Activated CD4-positive, alpha-beta T cell treated with anti-CD3 and anti-CD28 coated beads for 24 hours (primary cell): ENCODE data around the gene ANKRD33B.
"Not testable (repeated sequence)": the region's sequence is repeated elsewhere in the genome, so short reads cannot be mapped to it uniquely, and the experiment has no call there.

Experiments used
- DNase-seq, 2 donors: peaks; one replicate each; pipeline ENCODE4 v3.0.0-alpha.2; 2020; ENCODE audit warnings: low read depth in 2 of 2

Gene ANKRD33B

DNA sequence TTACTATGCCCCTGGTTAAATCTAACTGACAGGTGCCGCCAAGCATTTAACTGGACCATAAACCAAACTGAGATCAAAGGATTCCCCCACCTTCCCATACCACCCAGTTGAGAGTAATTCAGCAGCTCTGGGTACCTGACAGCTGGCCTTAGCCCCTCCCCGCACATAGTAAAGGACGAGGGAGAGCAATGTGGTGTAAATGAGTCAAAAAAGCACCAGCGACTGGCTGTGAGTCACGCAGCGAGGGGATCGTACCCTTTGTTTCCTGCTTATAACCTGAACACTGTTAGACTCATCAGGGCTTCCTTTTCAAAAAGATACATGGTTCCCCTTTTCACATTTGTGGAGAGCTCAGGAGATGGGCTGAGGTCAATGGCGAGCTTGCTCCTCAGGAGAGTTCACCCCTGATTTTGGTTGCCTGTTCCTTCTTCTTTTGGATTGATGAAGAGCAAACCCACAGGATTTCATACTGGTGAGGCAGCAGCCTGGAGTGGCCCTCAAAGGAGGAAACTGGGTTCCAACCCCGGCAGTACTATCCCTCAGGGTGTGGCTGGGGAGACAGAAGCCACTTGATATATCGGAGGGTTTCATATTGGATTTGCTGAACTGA lies 71.5 kb downstream of the ANKRD33B start:
- peak; percentile 65 to 69 for DNase-seq

DNA sequence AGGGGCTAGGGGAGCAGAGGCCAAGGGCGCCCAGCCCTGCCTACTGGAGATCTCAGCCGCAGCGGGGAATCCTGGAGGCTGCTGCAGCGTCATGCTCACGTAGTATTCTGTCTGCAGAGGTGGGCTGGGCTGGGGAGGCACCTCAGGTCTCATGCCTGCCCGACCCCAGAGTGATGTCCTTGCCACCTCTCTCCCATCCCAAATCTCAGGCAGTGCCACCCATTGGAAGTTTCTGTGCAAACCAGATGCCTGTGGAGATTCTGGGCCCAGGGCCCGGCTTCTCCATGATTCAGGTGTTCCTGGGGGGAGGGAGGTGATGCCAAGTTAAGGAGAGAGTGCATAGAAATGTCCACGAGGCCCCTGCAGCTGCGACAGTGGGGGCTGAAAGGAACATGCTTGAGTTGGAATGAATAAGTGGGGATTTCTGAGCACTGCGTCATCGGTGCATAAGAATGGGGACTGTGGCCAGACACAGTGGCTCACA lies 72.0 kb downstream of the ANKRD33B start:
- no peak for DNase-seq

DNA sequence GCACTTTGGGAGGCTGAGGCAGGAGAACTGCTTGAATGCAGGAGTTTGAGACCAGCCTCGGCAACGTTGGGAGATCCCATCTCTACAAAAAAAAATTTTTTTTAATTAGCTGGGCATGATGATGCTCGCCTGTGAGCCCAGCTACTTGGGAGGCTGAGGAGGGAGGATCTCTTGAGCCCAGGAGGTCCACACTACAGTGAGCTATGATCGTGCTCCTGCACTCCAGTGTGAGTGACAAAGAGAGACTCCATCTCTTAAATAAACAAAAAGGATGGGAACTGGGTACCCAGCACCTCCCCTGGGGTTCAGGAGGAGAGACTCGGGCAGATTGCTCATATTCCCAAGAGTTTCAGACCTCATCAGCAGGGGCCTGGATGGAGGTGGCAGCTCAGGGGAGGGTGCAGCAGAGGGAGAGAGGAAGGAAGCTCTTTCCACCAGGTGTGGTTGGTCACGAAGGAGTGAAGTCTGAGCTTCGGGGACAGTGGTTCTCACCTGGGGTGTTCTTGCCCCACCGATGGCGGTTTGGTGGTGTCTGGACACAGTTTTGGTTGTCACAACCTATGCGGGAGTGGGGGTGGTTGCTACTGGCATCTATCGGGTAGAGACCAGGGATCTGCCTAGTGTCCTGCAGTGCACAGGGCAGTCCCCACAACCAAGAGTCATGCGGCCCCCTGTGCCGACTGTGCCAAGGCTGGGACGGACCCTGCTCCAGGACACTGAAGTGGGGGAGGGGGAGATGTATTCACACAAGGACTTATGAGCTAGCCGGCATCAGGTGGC lies 72.7 kb downstream of the ANKRD33B start:
- DNase-seq: no peak

DNA sequence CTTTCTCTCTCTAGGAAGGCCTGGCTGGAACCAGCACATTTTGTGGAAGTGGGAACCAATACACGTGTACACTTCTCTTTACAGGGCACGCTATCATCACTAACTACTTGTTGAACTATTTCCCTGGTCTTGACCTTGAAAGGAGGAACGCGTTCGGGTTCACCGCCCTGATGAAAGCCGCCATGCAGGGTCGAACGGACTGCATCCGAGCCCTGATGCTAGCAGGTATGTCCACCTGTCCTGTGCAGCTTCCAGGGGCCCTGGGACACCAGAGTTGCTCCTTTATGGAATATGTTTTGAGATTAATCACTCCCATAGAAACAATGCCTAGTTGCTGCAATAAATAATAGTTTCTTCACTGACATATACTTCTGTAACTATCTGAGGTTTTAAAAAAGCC lies 74.1 kb downstream of the ANKRD33B start:
- no peak for DNase-seq

DNA sequence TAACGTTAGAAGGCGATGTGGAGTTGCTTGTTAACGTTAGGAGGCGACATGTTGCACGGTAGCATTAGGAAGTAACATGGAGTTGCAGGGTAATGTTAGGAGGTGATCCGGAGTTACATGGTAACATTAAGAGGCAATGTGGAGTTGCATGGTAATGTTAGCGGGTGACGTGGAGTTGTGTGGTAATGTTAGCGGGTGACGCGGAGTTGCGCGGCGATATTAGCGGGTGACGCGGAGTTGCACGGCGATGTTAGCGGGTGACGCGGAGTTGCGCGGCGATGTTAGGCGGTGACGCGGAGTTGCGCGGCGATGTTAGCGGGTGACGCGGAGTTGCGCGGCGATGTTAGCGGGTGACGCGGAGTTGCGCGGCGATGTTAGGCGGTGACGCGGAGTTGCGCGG lies 74.9 kb downstream of the ANKRD33B start:
- not testable (repeated sequence) for DNase-seq

DNA sequence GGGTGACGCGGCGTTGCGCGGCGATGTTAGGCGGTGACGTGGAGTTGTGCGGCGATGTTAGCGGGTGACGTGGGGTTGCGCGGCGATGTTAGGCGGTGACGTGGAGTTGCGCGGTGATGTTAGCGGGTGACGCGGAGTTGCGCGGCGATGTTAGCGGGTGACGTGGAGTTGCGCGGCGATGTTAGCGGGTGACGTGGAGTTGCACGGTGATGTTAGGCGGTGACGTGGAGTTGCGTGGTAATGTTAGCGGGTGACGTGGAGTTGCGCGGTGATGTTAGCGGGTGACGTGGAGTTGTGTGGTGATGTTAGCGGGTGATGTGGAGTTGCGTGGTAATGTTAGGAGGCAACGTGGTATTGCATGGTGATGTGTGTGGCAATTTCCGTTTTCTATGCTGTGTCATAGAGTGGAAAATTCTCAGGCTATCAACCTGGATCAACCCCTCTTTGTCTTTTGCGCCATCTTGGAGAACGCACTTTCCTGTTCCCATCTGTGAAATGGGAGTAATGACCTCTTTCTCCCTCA lies 76.0 kb downstream of the ANKRD33B start:
- no peak for DNase-seq

DNA sequence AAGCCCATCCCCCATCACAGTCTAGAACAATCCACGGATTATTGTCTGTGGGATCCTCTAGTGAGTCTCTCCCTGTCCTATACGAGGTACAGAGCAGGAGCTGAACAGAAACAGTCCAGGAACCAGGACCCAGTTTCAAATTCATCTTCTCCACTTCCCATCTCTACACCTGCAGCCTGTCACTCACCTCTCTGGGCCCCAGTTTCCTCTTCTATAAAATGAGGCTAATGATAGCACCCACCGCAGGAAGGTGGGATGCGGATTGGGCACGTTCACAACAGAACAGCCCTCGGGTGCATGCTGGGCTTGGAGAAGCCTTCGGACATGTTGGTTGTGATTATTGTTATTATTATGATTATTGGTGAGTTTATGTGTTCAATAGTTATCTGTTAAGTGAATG lies 78.5 kb downstream of the ANKRD33B start:
- DNase-seq: no peak

DNA sequence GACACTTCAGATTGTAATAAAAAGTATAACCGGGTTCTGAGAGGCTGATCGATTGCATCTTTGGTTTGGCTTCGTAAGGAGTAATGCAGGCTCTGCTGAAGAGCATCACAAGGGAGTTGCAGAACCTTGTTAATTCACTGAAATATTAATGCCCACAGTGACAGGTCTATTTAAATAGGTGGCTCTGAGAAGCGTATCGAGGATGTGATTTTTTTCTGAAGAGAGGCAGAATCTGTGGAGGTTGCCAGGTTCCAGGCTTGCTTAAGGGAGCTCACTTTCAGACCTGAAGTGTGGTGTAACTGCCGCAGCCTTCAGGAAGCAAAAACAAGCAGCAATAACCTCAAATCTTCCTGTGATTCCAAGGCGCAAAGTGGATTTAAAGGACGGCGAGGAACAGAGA lies 80.3 kb downstream of the ANKRD33B start:
- no peak for DNase-seq

DNA sequence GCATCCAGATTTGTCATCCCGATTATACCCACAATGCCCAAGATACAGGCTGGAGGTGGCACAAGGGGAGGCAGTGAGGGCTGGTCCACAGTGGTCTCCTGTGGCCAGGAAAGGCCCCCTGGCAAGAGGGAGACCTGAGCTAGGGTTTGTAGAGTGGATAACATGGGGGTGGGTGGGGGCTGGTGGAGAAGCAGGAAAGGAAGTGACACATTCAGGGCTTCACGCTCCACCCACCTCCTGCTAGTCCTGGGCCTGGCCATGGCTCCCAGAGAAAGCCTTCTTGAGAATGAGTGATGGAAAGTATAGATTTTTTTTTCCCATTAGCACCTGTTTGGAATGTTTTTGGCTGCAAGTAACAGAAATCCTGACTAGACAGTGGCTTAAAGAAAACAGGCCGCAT lies 81.3 kb downstream of the ANKRD33B start:
- no peak for DNase-seq

DNA sequence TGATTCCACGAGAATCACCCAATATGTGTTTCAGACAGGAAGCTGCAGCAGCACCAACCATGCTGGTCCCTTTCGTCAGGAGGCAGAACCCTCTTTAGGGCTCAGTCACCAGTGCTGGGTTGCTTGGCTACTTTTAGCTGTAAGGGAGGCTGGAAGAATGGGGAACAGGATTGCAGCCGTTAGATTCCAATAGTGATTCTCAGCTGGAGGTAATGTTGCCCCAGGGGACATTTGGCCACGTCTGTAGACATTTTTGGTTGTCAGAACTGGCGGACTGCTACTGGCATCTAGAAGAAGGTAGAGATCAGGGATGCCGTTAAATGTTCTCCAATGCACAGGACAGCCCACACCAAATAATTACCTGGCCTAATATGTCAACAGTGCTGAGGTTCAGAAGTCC lies 81.8 kb downstream of the ANKRD33B start:
- DNase-seq: no peak

DNA sequence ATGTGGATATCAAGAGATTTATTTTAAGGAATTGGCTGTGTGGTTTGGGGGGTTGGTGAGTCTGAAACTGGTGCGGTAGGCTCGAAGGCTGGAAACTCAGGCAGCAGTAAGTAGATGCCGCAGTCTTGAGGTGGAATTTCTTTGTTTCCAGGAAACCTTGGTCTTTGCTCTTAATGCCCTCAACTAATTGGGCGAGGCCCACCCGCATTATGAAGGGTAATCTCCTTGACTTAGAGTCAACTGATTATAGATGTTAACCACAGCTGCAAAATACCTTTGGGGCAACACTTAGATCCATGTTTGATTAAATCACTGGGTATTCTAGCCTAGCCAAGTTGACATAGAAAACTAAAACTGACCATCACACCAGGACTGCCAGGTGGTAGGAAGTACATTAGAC lies 83.8 kb downstream of the ANKRD33B start:
- no peak for DNase-seq

DNA sequence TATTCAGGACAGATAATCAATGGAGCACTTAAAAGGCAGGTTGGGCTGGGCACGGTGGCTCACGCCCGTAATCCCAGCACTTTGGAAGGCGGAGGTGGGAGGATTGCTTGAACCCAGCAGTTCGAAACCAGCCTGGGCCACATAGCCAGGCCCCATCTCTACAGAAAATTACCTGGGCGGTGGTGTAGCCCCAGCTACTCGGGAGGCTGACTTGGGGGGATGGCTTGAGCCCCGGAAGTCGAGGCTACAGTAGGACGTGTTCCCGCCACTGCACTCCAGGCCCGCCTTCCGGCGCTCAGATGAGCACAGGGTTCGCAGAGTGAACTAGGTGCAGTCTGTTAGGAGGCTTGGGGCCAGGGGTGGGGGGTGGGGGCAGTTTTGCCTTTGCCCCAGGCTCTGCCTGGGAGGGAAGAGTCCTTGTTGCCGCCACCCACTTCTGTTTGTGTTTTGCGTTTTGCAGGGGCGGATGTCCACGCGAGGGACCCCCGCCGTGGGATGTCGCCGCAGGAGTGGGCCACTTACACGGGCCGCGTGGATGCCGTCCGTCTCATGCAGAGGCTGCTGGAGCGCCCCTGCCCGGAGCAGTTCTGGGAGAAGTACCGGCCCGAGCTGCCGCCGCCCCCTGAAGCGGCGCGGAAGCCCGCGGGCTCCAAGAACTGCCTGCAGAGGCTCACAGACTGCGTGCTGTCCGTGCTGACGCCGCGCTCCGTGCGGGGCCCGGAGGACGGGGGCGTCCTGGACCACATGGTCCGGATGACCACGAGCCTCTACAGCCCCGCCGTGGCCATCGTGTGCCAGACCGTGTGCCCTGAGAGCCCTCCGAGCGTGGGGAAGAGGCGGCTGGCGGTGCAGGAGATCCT lies 85.2 kb downstream of the ANKRD33B start:
- DNase-seq: no peak

DNA sequence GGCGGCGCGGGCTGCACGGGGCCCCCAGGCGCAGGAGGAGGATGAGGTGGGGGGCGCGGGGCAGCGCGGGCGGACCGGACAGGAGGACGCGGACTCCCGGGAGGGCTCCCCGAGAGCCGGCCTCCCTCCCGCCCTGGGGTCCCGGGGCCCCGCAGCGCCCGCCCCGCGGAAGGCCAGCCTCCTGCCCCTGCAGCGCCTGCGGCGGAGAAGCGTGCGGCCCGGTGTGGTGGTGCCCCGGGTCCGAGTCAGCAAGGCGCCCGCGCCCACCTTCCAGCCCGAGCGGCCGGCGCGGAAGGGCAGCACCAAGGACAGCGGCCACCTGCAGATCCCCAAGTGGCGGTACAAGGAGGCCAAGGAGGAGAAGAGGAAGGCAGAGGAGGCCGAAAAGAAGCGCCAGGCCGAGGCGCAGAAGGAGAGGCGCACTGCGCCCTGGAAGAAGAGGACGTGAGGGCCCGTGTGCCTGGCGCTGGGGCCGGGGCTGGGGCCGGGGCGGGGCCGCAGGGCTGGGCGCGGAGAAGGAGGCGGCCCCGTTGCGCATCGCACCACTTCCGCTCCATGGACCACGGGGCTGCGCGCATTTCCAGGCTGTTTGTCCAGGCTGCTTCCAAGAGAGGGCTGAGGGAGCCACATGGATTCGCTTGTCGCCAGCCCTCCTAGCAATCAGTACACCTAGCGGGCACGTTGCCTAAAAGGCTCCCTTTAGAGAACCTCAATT lies 86.0 kb downstream of the ANKRD33B start:
- no peak for DNase-seq

DNA sequence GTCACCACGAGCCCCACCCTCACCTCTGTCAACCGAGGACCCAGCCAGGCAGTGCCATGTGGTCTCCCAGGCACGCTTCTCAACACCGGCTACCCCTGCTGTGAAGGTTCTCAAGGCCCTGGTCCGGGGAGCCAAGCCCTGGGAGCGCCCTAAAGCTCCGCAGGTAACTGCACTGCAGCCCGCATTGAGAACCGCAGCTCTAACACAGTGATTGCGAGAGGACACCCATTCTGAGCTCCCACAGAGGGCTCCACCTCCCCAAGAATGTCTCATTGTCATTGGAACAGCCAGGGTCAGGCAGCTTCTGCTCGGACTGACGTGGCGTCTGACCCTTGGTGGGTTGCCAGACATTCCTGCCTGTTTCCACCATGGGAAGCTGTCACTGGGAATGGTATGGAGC lies 88.3 kb downstream of the ANKRD33B start:
- no peak for DNase-seq

DNA sequence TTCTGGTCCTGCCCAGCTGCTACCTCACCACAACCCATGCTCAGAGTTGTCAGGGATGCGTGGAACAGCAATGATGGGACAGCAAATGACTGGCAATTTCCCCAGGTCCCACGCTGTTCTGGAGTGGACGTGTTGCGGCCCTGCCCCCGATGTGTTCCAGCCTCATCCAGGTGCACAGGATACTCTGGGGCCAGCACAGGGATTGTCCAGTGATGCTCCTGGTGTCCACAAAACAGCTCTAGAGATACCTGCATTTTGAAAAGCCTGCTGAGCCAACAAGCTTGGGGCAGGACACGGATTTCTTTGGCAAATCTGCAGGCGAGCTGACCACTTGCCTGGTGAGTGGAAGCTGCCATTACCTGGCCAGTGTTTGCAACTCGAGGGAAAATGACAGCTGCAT lies 88.7 kb downstream of the ANKRD33B start:
- no peak for DNase-seq

DNA sequence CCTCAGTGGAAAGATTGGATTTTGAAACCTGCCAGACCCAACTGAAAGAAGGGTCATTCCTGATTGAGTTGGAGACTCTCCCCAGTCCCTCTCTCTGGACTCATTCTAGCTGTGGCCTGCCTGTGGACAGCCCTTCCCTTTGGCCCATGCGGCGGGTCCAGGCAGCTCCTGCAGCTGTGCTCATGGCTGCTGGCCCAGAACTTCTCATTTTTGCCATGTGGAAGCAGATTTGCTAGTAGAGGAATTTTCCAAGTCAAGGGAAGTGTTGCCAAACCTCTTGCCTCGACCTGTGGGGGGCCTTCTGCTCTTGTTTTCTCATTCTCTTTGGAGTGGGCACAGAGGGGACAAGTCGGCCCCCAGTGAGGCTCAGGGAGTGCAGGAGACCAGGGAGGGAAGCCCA lies 89.2 kb downstream of the ANKRD33B start:
- DNase-seq: no peak

DNA sequence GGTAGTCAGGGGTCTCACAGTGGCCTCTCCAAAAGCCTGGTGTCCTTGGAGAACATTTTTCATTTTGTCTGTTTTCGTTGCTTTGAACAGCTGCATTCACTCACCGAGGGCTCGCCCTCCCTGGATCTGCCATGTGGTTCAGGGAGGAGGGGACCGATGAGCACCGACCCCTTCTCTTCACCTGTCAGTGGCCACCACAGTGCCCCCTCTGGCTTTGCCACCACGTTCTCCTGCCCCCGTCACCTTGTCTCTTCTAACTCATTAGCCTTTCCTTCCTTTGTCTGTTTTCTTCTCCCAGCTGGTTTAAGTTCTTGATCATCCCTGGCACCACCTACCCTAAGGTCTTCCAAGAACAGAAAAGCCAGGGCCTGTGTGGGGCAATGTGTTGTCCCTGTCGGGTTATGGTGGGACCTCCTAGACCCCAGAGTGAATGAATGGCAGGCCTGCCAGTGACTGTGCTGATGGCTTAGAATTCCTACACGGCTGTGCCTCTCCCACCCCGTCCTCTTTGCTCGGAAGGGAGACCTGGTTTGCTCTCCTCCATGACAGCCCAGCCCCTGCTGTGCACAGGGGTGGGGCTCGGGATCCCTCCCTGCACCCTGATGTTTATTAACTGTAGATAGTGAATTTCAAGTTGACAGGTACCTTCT lies 90.0 kb downstream of the ANKRD33B start:
- no peak for DNase-seq

DNA sequence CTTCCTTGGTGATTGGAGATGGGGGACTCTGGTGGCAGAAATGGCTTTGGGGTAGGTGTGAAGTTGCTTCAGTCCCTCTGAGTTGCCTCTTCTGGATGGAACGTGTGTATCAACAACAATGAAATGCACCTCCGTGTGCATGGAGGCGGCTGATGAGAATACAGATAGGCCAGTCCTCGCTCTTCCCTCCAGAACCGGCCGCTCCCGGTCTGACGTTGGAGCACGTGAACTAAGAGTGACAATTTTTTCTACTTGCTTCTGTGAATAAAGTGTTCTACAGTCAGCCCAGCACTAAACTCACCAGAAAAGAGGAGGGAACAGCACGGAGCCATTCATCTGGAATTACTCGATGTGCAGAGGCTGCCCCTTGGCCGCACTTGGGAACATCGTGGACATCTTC lies 90.7 kb downstream of the ANKRD33B start:
- DNase-seq: no peak

DNA sequence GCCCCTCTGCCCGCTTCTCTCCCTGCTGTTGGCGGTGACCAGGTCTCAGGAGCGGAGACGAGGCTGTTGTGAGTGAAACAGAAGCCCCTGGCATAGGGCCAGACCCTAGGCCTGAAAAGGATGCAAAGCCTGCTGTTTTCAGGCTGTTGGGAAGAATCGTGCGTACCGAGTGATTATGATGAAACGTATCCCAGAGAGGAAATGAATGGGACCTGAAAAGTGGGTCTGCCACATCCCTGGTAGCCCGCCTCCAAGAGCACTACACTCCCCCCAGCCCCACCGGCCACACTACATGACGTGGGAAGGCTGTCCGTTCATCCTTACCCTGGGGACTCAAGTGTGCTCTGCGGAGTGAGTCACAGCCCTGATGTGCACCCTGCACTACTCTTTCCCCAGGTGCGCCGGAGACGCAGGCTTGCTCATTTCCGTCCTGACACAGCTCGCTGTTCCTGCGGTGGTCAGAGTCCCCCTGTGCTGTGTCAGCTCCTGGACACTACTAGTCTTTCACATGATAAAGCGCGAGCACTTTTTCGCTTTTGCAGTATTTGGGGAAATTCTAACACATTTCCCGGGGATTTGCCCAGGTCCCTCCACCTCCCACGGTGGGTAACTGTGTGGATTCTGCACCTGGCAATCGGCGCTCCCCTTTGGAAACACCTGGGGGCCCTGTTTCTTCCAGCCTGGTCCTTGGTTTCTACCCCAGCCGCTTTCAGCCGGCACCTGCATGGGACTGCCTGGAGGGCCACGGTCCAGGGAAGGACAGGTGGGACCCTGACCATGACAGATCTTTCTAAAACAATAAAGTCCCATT lies 91.5 kb downstream of the ANKRD33B start:
- DNase-seq: no peak
